SJSA1 (cell line): ENCODE results near the gene CBX1. TPM values are rescaled to one million over a fixed set of nuclear protein-coding genes. Genes with fewer than 3 reads are reported as not detected.
A peak's percentile ranks its signal among the peaks of the same experiment; 100 is the strongest.
"Not testable (repeated sequence)": the region's sequence is repeated elsewhere in the genome, so short reads cannot be mapped to it uniquely, and the experiment has no call there.

Experiments used
- DNase-seq, 2 experiments: peaks; one replicate each; pipeline ENCODE4 v3.0.0-alpha.2; 2015 to 2020; ENCODE audit warnings: low spot score in 2 of 2, low read depth in 1 of 2
- H3K27ac ChIP-seq: fragments of 250-450 bp; sonication (Bioruptor Pico); 2 replicates; pipeline ENCODE4 v1.5.1; 2020; ENCODE audit warnings: mild to moderate bottlenecking, moderate library complexity
- H3K27me3 ChIP-seq: fragments of 250-450 bp; sonication (Bioruptor Pico); replicated peaks from 2 replicates; pipeline ENCODE4 v1.5.1; 2020; ENCODE audit warnings: mild to moderate bottlenecking, moderate library complexity
- H3K36me3 ChIP-seq: fragments of 250-450 bp; sonication (Bioruptor Pico); 2 replicates; pipeline ENCODE4 v1.5.1; 2020; ENCODE audit warnings: mild to moderate bottlenecking
- H3K4me1 ChIP-seq: fragments of 250-450 bp; sonication (Bioruptor Pico); replicated peaks from 2 replicates; pipeline ENCODE4 v1.6.1; 2021; ENCODE audit warnings: mild to moderate bottlenecking
- H3K4me3 ChIP-seq: fragments of 250-450 bp; sonication (Bioruptor Pico); 2 replicates; pipeline ENCODE4 v1.5.1; 2020; ENCODE audit warnings: mild to moderate bottlenecking
- H3K9me3 ChIP-seq: fragments of 250-450 bp; sonication (Bioruptor Pico); replicated peaks from 2 replicates; pipeline ENCODE4 v1.5.1; 2020; ENCODE audit warnings: mild to moderate bottlenecking
- total RNA-seq: library from RNA; depleted of rRNA; stranded (reverse); fragments of >200 nt; shearing (Covaris generic); gene quantifications from 2 replicates; pipeline ENCODE4 v1.2.3, GENCODE V29; 2014

CBX1 gene
- total RNA-seq, 1 experiment from 2014 or later, result 149 TPM

- no peaks in the 10 kb centered on the region for H3K9me3 ChIP-seq
- peaks cover 47% of the 10 kb centered on the region for H3K4me1 ChIP-seq
- DNase-seq, result peak; percentile 100
- peak within 1 kb of the TSS; percentile 90 for H3K27ac ChIP-seq
- H3K36me3 ChIP-seq, result peaks cover 29% of the 10 kb centered on the region
- peak within 1 kb of the TSS; percentile 82 for H3K4me3 ChIP-seq
- no peaks in the 10 kb centered on the region for H3K27me3 ChIP-seq
Observed at GRCh38 chr17:48047741-48048383, 53.4 kb downstream of the CBX1 start, which contains the start of gene NFE2L1. Gene NFE2L1, plus strand, starts transcription at chr17:48048359. Its CDS starts 2,760 bp downstream, at chr17:48051119.

- no peaks in the 10 kb centered on the region for H3K9me3 ChIP-seq
- H3K4me1 ChIP-seq, result peaks cover 40% of the 10 kb centered on the region
- peak overlapping the region; percentile 82 for H3K4me3 ChIP-seq
- peak overlapping the region; percentile 90 for H3K27ac ChIP-seq
- DNase-seq, result no peak
- peaks cover 23% of the 10 kb centered on the region for H3K36me3 ChIP-seq
- H3K27me3 ChIP-seq, result no peaks in the 10 kb centered on the region
Observed at GRCh38 chr17:48047113-48047740, 54.1 kb downstream of the CBX1 start.

- H3K4me3 ChIP-seq, result no peak overlapping the region; the same call in 1 of the 2 replicates
Observed at GRCh38 chr17:48046296-48046695, 55.0 kb downstream of the CBX1 start.

GRCh38 chr17:48045316-48046001 is 55.8 kb downstream of the CBX1 start:
- Histone ChIP-seq H3K9me3 (no peaks in the 10 kb centered on the region), H3K4me3 (no peak overlapping the region), H3K36me3 (peaks cover 6% of the 10 kb centered on the region; the same call in 1 of the 2 replicates), H3K27ac (no peak overlapping the region), H3K27me3 (no peaks in the 10 kb centered on the region), H3K4me1 (peaks cover 23% of the 10 kb centered on the region)
- DNase-seq, result no peak

More at GRCh38 chr17:48046296-48046695, 55.0 kb downstream of the CBX1 start:
- no peaks in the 10 kb centered on the region for H3K9me3 ChIP-seq
- H3K4me1 ChIP-seq, result peaks cover 31% of the 10 kb centered on the region
- peaks cover 13% of the 10 kb centered on the region for H3K36me3 ChIP-seq
- no peak for DNase-seq
- no peak overlapping the region for H3K27ac ChIP-seq
- no peaks in the 10 kb centered on the region for H3K27me3 ChIP-seq

- Histone ChIP-seq H3K4me3 (no peak overlapping the region), H3K27me3 (no peaks in the 10 kb centered on the region), H3K4me1 (peaks cover 17% of the 10 kb centered on the region), H3K27ac (no peak overlapping the region), H3K36me3 (peaks cover 6% of the 10 kb centered on the region; the same call in 1 of the 2 replicates), H3K9me3 (no peaks in the 10 kb centered on the region)
- DNase-seq, result no peak
Observed at GRCh38 chr17:48044851-48045250, 56.4 kb downstream of the CBX1 start.

GRCh38 chr17:48043176-48043575 is 58.1 kb downstream of the CBX1 start:
- Histone ChIP-seq H3K36me3 (peaks cover 6% of the 10 kb centered on the region; the same call in 1 of the 2 replicates), H3K27me3 (no peaks in the 10 kb centered on the region), H3K9me3 (no peaks in the 10 kb centered on the region), H3K27ac (no peak overlapping the region), H3K4me3 (no peak overlapping the region), H3K4me1 (peaks cover 10% of the 10 kb centered on the region)
- DNase-seq, result no peak

- no peak overlapping the region for H3K27ac ChIP-seq
- H3K4me3 ChIP-seq, result no peak overlapping the region
- peaks cover 16% of the 10 kb centered on the region for H3K4me1 ChIP-seq
- H3K9me3 ChIP-seq, result no peaks in the 10 kb centered on the region; the same call in 1 of the 2 replicates
- DNase-seq, result no peak
- H3K36me3 ChIP-seq, result peaks cover 7% of the 10 kb centered on the region; the same call in 1 of the 2 replicates
- H3K27me3 ChIP-seq, result no peaks in the 10 kb centered on the region
Observed at GRCh38 chr17:48038687-48039086, 62.6 kb downstream of the CBX1 start.

GRCh38 chr17:48037838-48038323 is 63.4 kb downstream of the CBX1 start:
- DNase-seq, result no peak
- H3K27ac ChIP-seq, result no peak overlapping the region

GRCh38 chr17:48037036-48037837 is 64.0 kb downstream of the CBX1 start, which contains the start of gene COPZ2:
Gene COPZ2, minus strand, starts transcription at chr17:48037797. Its CDS starts 20 bp downstream, at chr17:48037777.
- H3K4me1 ChIP-seq, result peaks cover 16% of the 10 kb centered on the region
- DNase-seq, result peak; percentile 50 to 69
- H3K27me3 ChIP-seq, result no peaks in the 10 kb centered on the region

More at GRCh38 chr17:48037838-48038323, 63.4 kb downstream of the CBX1 start:
- Histone ChIP-seq H3K4me1 (peaks cover 16% of the 10 kb centered on the region), H3K36me3 (peaks cover 7% of the 10 kb centered on the region; the same call in 1 of the 2 replicates), H3K4me3 (peak overlapping the region; percentile 59), H3K27me3 (no peaks in the 10 kb centered on the region), H3K9me3 (no peaks in the 10 kb centered on the region; the same call in 1 of the 2 replicates)

GRCh38 chr17:48036693-48037035 is 64.6 kb downstream of the CBX1 start:
- H3K9me3 ChIP-seq, result no peaks in the 10 kb centered on the region; the same call in 1 of the 2 replicates
- H3K36me3 ChIP-seq, result peaks cover 7% of the 10 kb centered on the region; the same call in 1 of the 2 replicates
- H3K27me3 ChIP-seq, result no peaks in the 10 kb centered on the region
- peak overlapping the region; percentile 59 for H3K4me3 ChIP-seq
- no peak for DNase-seq
- H3K4me1 ChIP-seq, result peaks cover 16% of the 10 kb centered on the region
- no peak overlapping the region for H3K27ac ChIP-seq

More at GRCh38 chr17:48037036-48037837, 64.0 kb downstream of the CBX1 start, which contains the start of gene COPZ2:
- peaks cover 7% of the 10 kb centered on the region; the same call in 1 of the 2 replicates for H3K36me3 ChIP-seq
- H3K9me3 ChIP-seq, result no peaks in the 10 kb centered on the region; the same call in 1 of the 2 replicates
- no peak within 1 kb of the TSS for H3K27ac ChIP-seq
- peak within 1 kb of the TSS; percentile 59 for H3K4me3 ChIP-seq

- not testable (repeated sequence) for DNase-seq, H3K9me3 ChIP-seq, H3K27ac ChIP-seq, H3K27me3 ChIP-seq, H3K4me3 ChIP-seq, H3K36me3 ChIP-seq
- peaks cover 16% of the 10 kb centered on the region for H3K4me1 ChIP-seq
Observed at GRCh38 chr17:48034734-48035133, 66.5 kb downstream of the CBX1 start.

- no peak overlapping the region for H3K27ac ChIP-seq
- no peak overlapping the region for H3K4me3 ChIP-seq
- peaks cover 3% of the 10 kb centered on the region; the same call in 1 of the 2 replicates for H3K36me3 ChIP-seq
- peaks cover 4% of the 10 kb centered on the region for H3K4me1 ChIP-seq
- no peak for DNase-seq
- H3K27me3 ChIP-seq, result no peaks in the 10 kb centered on the region
- no peaks in the 10 kb centered on the region for H3K9me3 ChIP-seq
Observed at GRCh38 chr17:48031966-48032365, 69.3 kb downstream of the CBX1 start.

- Histone ChIP-seq H3K9me3 (no peaks in the 10 kb centered on the region), H3K27me3 (no peaks in the 10 kb centered on the region), H3K4me1 (peaks cover 14% of the 10 kb centered on the region), H3K36me3 (no peaks in the 10 kb centered on the region), H3K27ac (no peak overlapping the region), H3K4me3 (no peak overlapping the region)
- DNase-seq, result no peak
Observed at GRCh38 chr17:48030531-48030930, 70.7 kb downstream of the CBX1 start.
